CD14-positive monocyte (primary cell): ENCODE data around the gene CELF2. TPM values are rescaled to one million over a fixed set of nuclear protein-coding genes. Genes with fewer than 3 reads are reported as not detected.

ENCODE experiments used
- DNase-seq, 3 donors: peaks; one replicate each; pipeline ENCODE4 v3.0.0-alpha.2; 2011 to 2022
- H2AFZ ChIP-seq: 2 replicates; pipeline ENCODE4 v1.6.0; 2012; ENCODE audit warnings: mild to moderate bottlenecking, low read depth, low read length, inconsistent platforms; ENCODE audit not compliant: insufficient read depth, poor library complexity, severe bottlenecking
- H3K27ac ChIP-seq, 2 donors: 1 replicate in 1 of 2; 2 replicates in 1 of 2; pipeline ENCODE4 v1.5.1; 2012 to 2013; ENCODE audit warnings: low read length in 2 of 2, control low read depth in 1 of 2, inconsistent platforms in 1 of 2, low read depth in 1 of 2, mild to moderate bottlenecking in 1 of 2
- H3K27me3 ChIP-seq, 2 donors: one replicate each; pipeline versions ENCODE4 v1.6.0 to v1.6.1; 2011 to 2013; ENCODE audit warnings: low read length in 2 of 2; ENCODE audit not compliant: control insufficient read depth in 2 of 2, insufficient read depth in 2 of 2
- H3K36me3 ChIP-seq, 2 donors: replicated peaks in 1 of 2; 1 replicate in 1 of 2; 2 replicates in 1 of 2; pipeline versions ENCODE4 v1.5.1 to v1.6.1; 2012 to 2013; ENCODE audit warnings: low read length in 2 of 2, control low read depth in 1 of 2, inconsistent platforms in 1 of 2, mild to moderate bottlenecking in 1 of 2; ENCODE audit not compliant: insufficient read depth in 2 of 2, control insufficient read depth in 1 of 2
- H3K4me1 ChIP-seq, 2 donors: 1 replicate in 1 of 2; 2 replicates in 1 of 2; pipeline versions ENCODE4 v1.5.1 to v1.6.1; 2012 to 2013; ENCODE audit warnings: low read length in 2 of 2, control low read depth in 1 of 2, inconsistent platforms in 1 of 2, mild to moderate bottlenecking in 1 of 2, moderate library complexity in 1 of 2; ENCODE audit not compliant: insufficient read depth in 2 of 2, control insufficient read depth in 1 of 2
- H3K4me2 ChIP-seq: replicated peaks from 2 replicates; pipeline ENCODE3; 2012; ENCODE audit warnings: low read length, moderate library complexity, mild to moderate bottlenecking; ENCODE audit not compliant: poor library complexity, severe bottlenecking; ENCODE audit errors: extremely low read depth
- H3K4me3 ChIP-seq, 3 experiments: fragments of 200-600 bp in 1 of 3; sonication (generic) in 1 of 3; replicated peaks in 1 of 3; 1 replicate in 2 of 3; 2 replicates in 1 of 3; pipeline ENCODE4 v1.5.1; 2011 to 2013; ENCODE audit warnings: low read length in 3 of 3, mild to moderate bottlenecking in 3 of 3, control low read depth in 2 of 3, low read depth in 2 of 3, inconsistent platforms in 1 of 3, moderate library complexity in 1 of 3
- H3K79me2 ChIP-seq: 2 replicates; pipeline ENCODE4 v1.6.0; 2012; ENCODE audit warnings: mild to moderate bottlenecking, control low read depth, inconsistent platforms, low read length, moderate library complexity; ENCODE audit not compliant: insufficient read depth
- H3K9ac ChIP-seq: 2 replicates; pipeline ENCODE4 v1.6.0; 2017; ENCODE audit warnings: low read length, mild to moderate bottlenecking; ENCODE audit not compliant: insufficient read depth, poor library complexity, severe bottlenecking
- H3K9me3 ChIP-seq, 2 donors: replicated peaks in 1 of 2; 1 replicate in 1 of 2; 2 replicates in 1 of 2; pipeline versions ENCODE4 v1.5.1 to v1.6.1; 2012 to 2013; ENCODE audit warnings: low read length in 2 of 2, control low read depth in 1 of 2; ENCODE audit not compliant: control insufficient read depth in 1 of 2, insufficient read depth in 1 of 2
- H4K20me1 ChIP-seq: 2 replicates; pipeline ENCODE4 v1.6.0; 2012; ENCODE audit warnings: mild to moderate bottlenecking, low read length, control low read depth, moderate library complexity; ENCODE audit not compliant: insufficient read depth
- H3K27ac Mint-ChIP-seq, 7 donors: one replicate each; pipeline ENCODE4 v1.8.0; 2020; ENCODE audit warnings: mild to moderate bottlenecking in 7 of 7, mixed read lengths in 7 of 7, moderate library complexity in 6 of 7, inconsistent platforms in 2 of 7
- H3K27me3 Mint-ChIP-seq, 3 donors: one replicate each; pipeline ENCODE4 v1.8.0; 2021 to 2022; ENCODE audit warnings: low read depth in 3 of 3, mild to moderate bottlenecking in 3 of 3, mixed read lengths in 3 of 3, moderate library complexity in 3 of 3, inconsistent platforms in 1 of 3
- H3K36me3 Mint-ChIP-seq, 2 donors: one replicate each; pipeline ENCODE4 v1.8.0; 2020; ENCODE audit warnings: mixed read lengths in 2 of 2, inconsistent platforms in 1 of 2, mild to moderate bottlenecking in 1 of 2
- H3K4me1 Mint-ChIP-seq: one replicate; pipeline ENCODE4 v1.8.0; 2020; ENCODE audit warnings: mild to moderate bottlenecking, mixed read lengths
- H3K4me3 Mint-ChIP-seq, 2 donors: one replicate each; pipeline ENCODE4 v1.8.0; 2020; ENCODE audit warnings: mild to moderate bottlenecking in 2 of 2, mixed read lengths in 2 of 2, moderate library complexity in 1 of 2
- H3K9me3 Mint-ChIP-seq, 7 donors: one replicate each; pipeline ENCODE4 v1.8.0; 2020 to 2022; ENCODE audit warnings: mixed read lengths in 7 of 7, mild to moderate bottlenecking in 6 of 7, moderate library complexity in 6 of 7, inconsistent platforms in 2 of 7
- WGBS: methylation state at CpG from one replicate; pipeline ENCODE4 v1.1.5; 2013; ENCODE audit warnings: missing lambda C conversion rate; ENCODE audit not compliant: insufficient coverage; 5-methylcytosine and 5-hydroxymethylcytosine counted together
- intact Hi-C, 2 donors: fragments of 100-400 bp; cut with micrococcal nuclease; formaldehyde crosslinking; loops; one replicate each; pipeline versions ENCODE4 v1.15.0 to v1.15.1; 2023
- polyA plus RNA-seq, 3 donors: library from polyadenylated mRNA; depleted of rRNA in 1 of 3; unstranded in 2 of 3; stranded (reverse) in 1 of 3; fragments of 300-500 nt in 2 of 3; fragments of >200 nt in 1 of 3; fragmentation: Illumina TruSeq in 2 of 3; gene quantifications; 1 replicate in 2 of 3; 2 replicates in 1 of 3; pipeline ENCODE4 v1.2.3, GENCODE V29; 2012 to 2021
- TF ChIP-seq, protein P1 (sequence below): fragments of 200-600 bp; IDR thresholded peaks from one replicate; pipeline ENCODE4 v1.8.0; 2022; ENCODE audit warnings: antibody characterized with exemption, mild to moderate bottlenecking

CELF2 gene
- polyA plus RNA-seq, 3 donors: 53.5 to 93.3 (median 80.5) TPM

DNA sequence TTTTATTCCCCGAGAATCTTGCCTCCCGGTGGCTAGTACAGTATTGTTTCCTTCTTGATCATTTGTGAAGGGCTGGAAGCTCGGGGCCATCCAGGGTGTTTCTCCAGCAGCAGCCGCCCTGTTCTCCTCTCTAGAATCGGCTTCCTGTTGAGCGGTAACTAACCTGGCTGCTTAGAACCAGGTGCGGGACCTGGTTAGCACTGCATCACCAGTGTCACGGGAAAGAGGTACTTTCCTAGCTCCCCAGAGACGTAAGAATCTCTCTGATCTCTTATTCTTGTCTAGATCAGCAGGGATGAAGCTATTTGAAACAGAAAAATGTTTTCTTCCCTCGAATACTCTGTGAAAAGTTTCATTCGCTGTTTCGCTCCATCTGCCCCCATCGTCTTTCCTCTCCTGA is 239.2 kb downstream of the CELF2 start:
- Histone ChIP-seq H4K20me1 (peaks cover 100% of the 10 kb centered on the region), H2AFZ (no peak overlapping the region), H3K4me3 (no peak overlapping the region), H3K27ac (peak overlapping the region in 1 of 2 donors; percentile 29), H3K4me2 (no peak overlapping the region), H3K9ac (no peak overlapping the region), H3K4me1 (peaks cover 20 to 21% of the 10 kb centered on the region in 2 donors), H3K36me3 (peaks cover 89 to 100% of the 10 kb centered on the region in 2 donors), H3K27me3 (no peaks in the 10 kb centered on the region), H3K9me3 (no peaks in the 10 kb centered on the region), H3K79me2 (peaks cover 99% of the 10 kb centered on the region)
- WGBS: 70% methylated on average over 9 of the region's 13 CpGs
- Mint-ChIP-seq H3K4me3 (no peak overlapping the region), H3K27ac (peak overlapping the region in 4 of 7 donors; percentile 35 to 78 (median 74)), H3K4me1 (peaks cover 39% of the 10 kb centered on the region), H3K9me3 (no peaks in the 10 kb centered on the region), H3K36me3 (peaks cover 90 to 100% of the 10 kb centered on the region in 2 donors), H3K27me3 (no peaks in the 10 kb centered on the region)
- TF ChIP-seq, protein P1, sequence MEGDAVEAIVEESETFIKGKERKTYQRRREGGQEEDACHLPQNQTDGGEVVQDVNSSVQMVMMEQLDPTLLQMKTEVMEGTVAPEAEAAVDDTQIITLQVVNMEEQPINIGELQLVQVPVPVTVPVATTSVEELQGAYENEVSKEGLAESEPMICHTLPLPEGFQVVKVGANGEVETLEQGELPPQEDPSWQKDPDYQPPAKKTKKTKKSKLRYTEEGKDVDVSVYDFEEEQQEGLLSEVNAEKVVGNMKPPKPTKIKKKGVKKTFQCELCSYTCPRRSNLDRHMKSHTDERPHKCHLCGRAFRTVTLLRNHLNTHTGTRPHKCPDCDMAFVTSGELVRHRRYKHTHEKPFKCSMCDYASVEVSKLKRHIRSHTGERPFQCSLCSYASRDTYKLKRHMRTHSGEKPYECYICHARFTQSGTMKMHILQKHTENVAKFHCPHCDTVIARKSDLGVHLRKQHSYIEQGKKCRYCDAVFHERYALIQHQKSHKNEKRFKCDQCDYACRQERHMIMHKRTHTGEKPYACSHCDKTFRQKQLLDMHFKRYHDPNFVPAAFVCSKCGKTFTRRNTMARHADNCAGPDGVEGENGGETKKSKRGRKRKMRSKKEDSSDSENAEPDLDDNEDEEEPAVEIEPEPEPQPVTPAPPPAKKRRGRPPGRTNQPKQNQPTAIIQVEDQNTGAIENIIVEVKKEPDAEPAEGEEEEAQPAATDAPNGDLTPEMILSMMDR: no peak
- no peak for DNase-seq
- intact Hi-C loops: no loop called here

DNA sequence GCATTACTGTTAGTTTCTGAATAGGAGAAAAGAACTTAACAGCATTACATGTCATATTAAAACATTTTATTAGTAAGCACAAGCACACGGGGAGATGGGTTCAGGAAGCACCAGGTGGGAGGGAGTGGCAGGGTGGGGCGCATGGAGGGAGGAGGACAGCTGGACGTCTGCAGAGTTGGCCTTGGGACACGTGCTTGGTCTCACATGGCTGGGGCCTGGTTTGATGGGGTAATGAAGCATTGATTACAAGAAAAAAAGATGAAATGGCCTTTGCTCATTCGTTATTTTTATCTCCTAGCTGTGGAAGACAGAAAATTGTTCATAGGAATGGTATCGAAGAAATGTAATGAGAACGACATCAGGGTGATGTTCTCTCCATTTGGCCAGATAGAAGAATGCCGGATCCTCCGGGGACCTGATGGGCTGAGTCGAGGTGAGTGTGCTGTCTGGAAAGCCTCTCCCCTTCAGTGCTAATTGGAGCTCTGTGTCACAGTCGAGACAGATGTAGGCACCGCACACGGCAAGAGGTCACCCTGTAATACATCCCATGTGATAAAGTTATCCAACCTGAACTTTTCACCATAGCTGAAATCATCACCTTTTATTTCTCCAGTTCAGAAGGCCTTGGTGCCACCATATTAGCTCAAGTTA is 239.9 kb downstream of the CELF2 start:
- Histone ChIP-seq H3K36me3 (peaks cover 89 to 100% of the 10 kb centered on the region in 2 donors), H2AFZ (no peak overlapping the region), H3K4me3 (no peak overlapping the region), H3K9ac (no peak overlapping the region), H3K4me2 (no peak overlapping the region), H3K9me3 (no peaks in the 10 kb centered on the region), H3K27ac (peak overlapping the region; percentile 19 to 68), H3K27me3 (no peaks in the 10 kb centered on the region), H3K4me1 (peaks cover 20 to 21% of the 10 kb centered on the region in 2 donors), H3K79me2 (peaks cover 99% of the 10 kb centered on the region), H4K20me1 (peaks cover 100% of the 10 kb centered on the region)
- 87% methylated on average over 9 of the region's 13 CpGs for WGBS
- H3K4me1 Mint-ChIP-seq: peaks cover 39% of the 10 kb centered on the region
- TF ChIP-seq, protein P1: no peak
- no peaks in the 10 kb centered on the region for H3K27me3 Mint-ChIP-seq
- intact Hi-C loops: no loop called here
- no peaks in the 10 kb centered on the region for H3K9me3 Mint-ChIP-seq
- peak overlapping the region; percentile 8 to 83 (median 69) for H3K27ac Mint-ChIP-seq
- no peak overlapping the region for H3K4me3 Mint-ChIP-seq
- no peak for DNase-seq
- H3K36me3 Mint-ChIP-seq: peaks cover 91 to 100% of the 10 kb centered on the region in 2 donors
